Heart right ventricle (tissue), 16 donors: Measurements from ENCODE around the gene ANKS1B. TPM values are rescaled to one million over a fixed set of nuclear protein-coding genes. Genes with fewer than 3 reads are reported as not detected.

ENCODE experiments used
- ATAC-seq, 8 donors: fragments of 200-7000 bp; cut with Tn5 transposase; one replicate each; pipeline ENCODE4 v1.9.1; 2020; ENCODE audit warnings: mild to moderate bottlenecking in 8 of 8, moderate library complexity in 8 of 8, moderate number of reproducible peaks in 1 of 8
- DNase-seq, 2 donors: peaks; one replicate each; pipeline ENCODE4 v3.0.0-alpha.2; 2020
- H3K27ac ChIP-seq, 10 donors: fragments of 200-600 bp; sonication (generic) in 2 of 10; one replicate each; pipeline versions ENCODE4 v1.5.0 to v1.8.0; 2020 to 2022; ENCODE audit warnings: mild to moderate bottlenecking in 3 of 10
- H3K27me3 ChIP-seq, 7 donors: fragments of 200-600 bp; one replicate each; pipeline ENCODE4 v1.8.0; 2021 to 2022; ENCODE audit warnings: mild to moderate bottlenecking in 2 of 7
- H3K36me3 ChIP-seq, 9 donors: fragments of 200-600 bp; sonication (generic) in 1 of 9; one replicate each; pipeline versions ENCODE4 v1.5.0 to v1.8.0; 2020 to 2022; ENCODE audit warnings: mild to moderate bottlenecking in 2 of 9
- H3K4me1 ChIP-seq, 9 donors: fragments of 200-600 bp; sonication (generic) in 1 of 9; one replicate each; pipeline versions ENCODE4 v1.5.0 to v1.8.0; 2020 to 2022; ENCODE audit warnings: mild to moderate bottlenecking in 4 of 9
- H3K4me3 ChIP-seq, 10 donors: fragments of 200-600 bp; sonication (generic) in 2 of 10; one replicate each; pipeline versions ENCODE4 v1.5.0 to v1.8.0; 2020 to 2022; ENCODE audit warnings: mild to moderate bottlenecking in 7 of 10, moderate library complexity in 2 of 10
- H3K9me3 ChIP-seq, 11 donors: fragments of 200-600 bp in 10 of 11; sonication (generic) in 2 of 11; one replicate each; pipeline versions ENCODE4 v1.5.0 to v1.8.0; 2013 to 2022; ENCODE audit warnings: mild to moderate bottlenecking in 2 of 11, control low read depth in 1 of 11, moderate library complexity in 1 of 11
- CTCF ChIP-seq, 9 donors: fragments of 200-600 bp; sonication (generic) in 2 of 9; IDR thresholded peaks; one replicate each; pipeline versions ENCODE4 v1.5.0 to v1.8.0; 2021 to 2022; ENCODE audit warnings: antibody characterized with exemption in 9 of 9, mild to moderate bottlenecking in 5 of 9, moderate library complexity in 1 of 9
- WGBS, 2 donors: extraction: QIAGEN DNeasy Blood & Tissue Kit; methylation state at CpG; one replicate each; pipeline ENCODE4 v1.1.7; 2013; ENCODE audit warnings: inconsistent platforms in 1 of 2; 5-methylcytosine and 5-hydroxymethylcytosine counted together
- intact Hi-C, 10 donors: fragments of 100-400 bp; cut with DNase I; formaldehyde crosslinking; loops; one replicate each; pipeline versions ENCODE4 v1.11.1 to v1.14.2; 2022
- polyA plus RNA-seq, 2 donors: library from polyadenylated mRNA; stranded (reverse); fragments of 200-250 nt; gene quantifications; one replicate each; pipeline ENCODE4 v1.2.3, GENCODE V29; 2013
- total RNA-seq, 10 donors: library from RNA; stranded (reverse); fragmentation: NEBNext Ultra II Directional in 3 of 10; extraction: Animal tissue kit (Norgen Biotek cat#: 25700) in 3 of 10; gene quantifications; one replicate each; pipeline versions ENCODE4 v1.2.1 to v1.2.4, GENCODE V29; 2021 to 2023
- donor health status: Arrhythmogenic right ventricular cardiomyopathy.
- donor health status: ischemic (EF 13 %, LVEDD 7.1; RV severe dilation, severe dysfunction).
- donor health status: healthy with polysubstance abuse.
- donor health status: DM: no; HTN: yes; CAD: no.
- donor health status: DM: no; HTN: no; CAD: no.
- donor health status: ischemic (EF 25% LVEDD 6.9; RV normal size, moderate dysfunction).
- donor health status: ischemic (EF 25% LVEDD 5.7; RV mildly dilated, moderate dysfunction).
- donor health status: healthy.
- donor health status: DM: yes; HTN: yes; CAD: no.
- donor health status: Ischemic cardiomyopathy.
- donor health status: ischemic (EF 35%, LVEDD 5.7; RV mildly dilated, moderate dysfunction).
- donor health status: nonischemic (EF 11% LVEDD 7.7; RV severe dilation, severe dysfunction).
- donor health status: DM: yes; HTN: yes; CAD: no.
- donor health status: PGD.
- donor health status: ischemic (EF 29% LVEDD 5.4; RV normal size, mild dysfunction).
- donor health status: nonischemic (EF 23%, LVEDD 6.1; RV moderate dilation, normal function).

Gene ANKS1B
- total and polyA plus RNA-seq, 12 donors, result 0.58 to 4.8 (median 1.8) TPM

DNA sequence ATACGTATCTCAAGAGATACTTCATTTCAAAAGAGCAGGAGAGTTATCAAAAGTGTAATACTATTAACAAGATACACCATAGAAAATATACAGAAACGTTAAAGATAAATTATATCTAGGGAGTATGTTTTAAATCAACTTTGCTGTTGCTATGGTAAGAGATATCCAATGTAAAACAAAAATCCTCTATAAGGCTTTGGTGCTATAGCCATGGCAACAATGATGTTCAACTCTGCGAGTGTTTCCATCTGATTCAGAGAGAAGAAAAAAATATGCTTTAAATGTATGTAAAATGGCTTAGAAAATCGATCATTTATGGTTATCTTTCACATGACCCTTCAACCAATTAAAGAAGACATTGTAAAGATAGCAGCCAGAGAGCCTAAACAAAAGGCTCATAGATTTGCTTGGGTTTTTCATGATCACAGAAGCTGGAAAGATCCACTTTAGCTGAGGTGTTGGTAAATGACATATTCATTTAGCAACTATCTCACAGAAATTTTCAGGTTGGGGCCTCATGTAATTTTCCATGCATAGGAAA, 724.2 kb downstream of the ANKS1B start:
- peaks cover 0 to 7% (median 0%) of the 10 kb centered on the region in 9 donors for H3K4me1 ChIP-seq
- H3K27me3 ChIP-seq, result no peaks in the 10 kb centered on the region
- WGBS, 2 donors, result 52 to 60% methylated on average over 4 of the region's 4 CpGs
- DNase-seq, result no peak
- intact Hi-C loops, result no loop called here
- no peak for ATAC-seq
- no peak overlapping the region for H3K4me3 ChIP-seq
- no peak for TF ChIP-seq CTCF (IDR thresholded peaks at IDR 0.05)
- H3K27ac ChIP-seq, result peak overlapping the region in 2 of 10 donors; percentile 1 to 47
- H3K9me3 ChIP-seq, result no peaks in the 10 kb centered on the region
- no peaks in the 10 kb centered on the region for H3K36me3 ChIP-seq

- no peak for TF ChIP-seq CTCF (IDR thresholded peaks at IDR 0.05)
- Histone ChIP-seq H3K36me3 (no peaks in the 10 kb centered on the region), H3K9me3 (no peaks in the 10 kb centered on the region), H3K4me3 (peak overlapping the region in 2 of 10 donors; percentile 1 to 7), H3K27ac (peak overlapping the region in 4 of 10 donors; percentile 13 to 47 (median 36)), H3K27me3 (no peaks in the 10 kb centered on the region), H3K4me1 (peaks cover 0 to 7% (median 0%) of the 10 kb centered on the region in 9 donors)
- 64 to 71% methylated on average over 12 of the region's 12 CpGs for WGBS, 2 donors
- intact Hi-C loops, result no loop called here
- peak in 7 of 8 donors; percentile 27 to 87 (median 44) for ATAC-seq
- DNase-seq, result peak in 1 of 2 donors; percentile 4
Measured at GRCh38 chr12:99259040-99259934, 725.4 kb downstream of the ANKS1B start.

- Histone ChIP-seq H3K4me1 (peaks cover 0 to 7% (median 0%) of the 10 kb centered on the region in 9 donors), H3K27ac (no peak overlapping the region), H3K36me3 (no peaks in the 10 kb centered on the region), H3K4me3 (no peak overlapping the region), H3K9me3 (no peaks in the 10 kb centered on the region), H3K27me3 (no peaks in the 10 kb centered on the region)
- intact Hi-C loops, result no loop called here
- ATAC-seq, result peak in 3 of 8 donors; percentile 61 to 69 (median 63)
- peak in 1 of 2 donors; percentile 5 for DNase-seq
- no peak for TF ChIP-seq CTCF (IDR thresholded peaks at IDR 0.05)
Measured at GRCh38 chr12:99257672-99258071, 727.1 kb downstream of the ANKS1B start.

DNA sequence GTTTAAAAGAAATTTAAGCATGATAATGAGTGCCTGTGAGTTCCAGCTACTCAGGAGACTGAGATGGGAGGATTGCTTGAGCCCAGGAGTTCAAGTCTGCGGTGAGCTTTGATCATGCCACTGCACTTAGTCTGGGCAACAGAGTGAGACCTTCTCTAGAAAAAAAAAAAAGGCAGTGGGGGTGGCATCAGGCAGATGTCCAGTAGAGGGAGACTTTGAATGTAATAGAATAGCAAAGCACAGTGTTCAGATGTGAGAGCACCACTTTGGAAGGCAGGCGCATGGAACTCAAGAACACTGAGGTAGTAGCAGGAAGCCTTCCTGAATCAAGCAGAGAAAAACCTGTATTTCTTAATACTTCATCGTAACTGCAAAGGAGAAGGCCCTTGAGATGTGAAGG, 731.7 kb downstream of the ANKS1B start:
- no peak overlapping the region for H3K27ac ChIP-seq
- 91 to 100% methylated on average over 3 of the region's 3 CpGs for WGBS, 2 donors
- TF ChIP-seq CTCF (IDR thresholded peaks at IDR 0.05), result peak in 1 of 9 donors; percentile 13
- ATAC-seq (no peak), DNase-seq (no peak)
- intact Hi-C loops, result no loop called here
- no peaks in the 10 kb centered on the region for H3K27me3 ChIP-seq
- H3K4me3 ChIP-seq, result no peak overlapping the region
- no peaks in the 10 kb centered on the region for H3K4me1 ChIP-seq
- H3K36me3 ChIP-seq, result no peaks in the 10 kb centered on the region
- no peaks in the 10 kb centered on the region for H3K9me3 ChIP-seq
